ENCODE measurements around the gene ARL8A.

GRCh38 chr1:202154148-202154765, 9.7 kb upstream of the ARL8A start:
- TF ChIP-seq CTCF (IDR thresholded peaks at IDR 0.05), result no peak
- TF ChIP-seq ZFX (IDR thresholded peaks at IDR 0.05; ENCODE audit: borderline replicate concordance), result no peak

Data from 22Rv1 (cell line).